Calu3 (cell line): ENCODE measurements around the gene DYNC2H1. TPM values are rescaled to one million over a fixed set of nuclear protein-coding genes. Genes with fewer than 3 reads are reported as not detected.
A peak's percentile ranks its signal among the peaks of the same experiment; 100 is the strongest.

ENCODE experiments used
- BruUV-seq: library from RNA; stranded (reverse); fragments of 400-500 nt; replicated peaks from 2 replicates; lab custom pipeline; 2021; lab: Mats Ljungman, UMichigan
- CTCF ChIA-PET: fragments of 300-600 bp; sonication (Branson Sonifier 250); formaldehyde crosslinking; loops from one replicate; lab custom pipeline; 2022; ENCODE audit warnings: antibody characterized with exemption; lab: Charles Lee
- DNase-seq: peaks from one replicate; pipeline ENCODE4 v3.0.0; 2022
- H3K27ac Mint-ChIP-seq: one replicate; pipeline ENCODE4 v1.8.0; 2022; ENCODE audit warnings: mixed read lengths; ENCODE audit not compliant: unreplicated experiment
- H3K27me3 Mint-ChIP-seq: one replicate; pipeline ENCODE4 v1.8.0; 2022; ENCODE audit warnings: mixed read lengths; ENCODE audit not compliant: unreplicated experiment
- H3K36me3 Mint-ChIP-seq: one replicate; pipeline ENCODE4 v1.8.0; 2022; ENCODE audit warnings: mild to moderate bottlenecking, moderate library complexity, mixed read lengths; ENCODE audit not compliant: insufficient read depth, unreplicated experiment
- H3K4me1 Mint-ChIP-seq: one replicate; pipeline ENCODE4 v1.8.0; 2022; ENCODE audit warnings: mild to moderate bottlenecking, low read depth, mixed read lengths; ENCODE audit not compliant: unreplicated experiment
- H3K4me3 Mint-ChIP-seq: one replicate; pipeline ENCODE4 v1.8.0; 2022; ENCODE audit warnings: mild to moderate bottlenecking, low read depth, moderate library complexity, mixed read lengths; ENCODE audit not compliant: unreplicated experiment
- H3K9me3 Mint-ChIP-seq: one replicate; pipeline ENCODE4 v1.8.0; 2022; ENCODE audit warnings: low read depth, mixed read lengths; ENCODE audit not compliant: unreplicated experiment
- intact Hi-C: fragments of 100-400 bp; cut with micrococcal nuclease; formaldehyde crosslinking; loops from one replicate; pipeline ENCODE4 v1.10.0; 2022; ENCODE audit not compliant: unreplicated experiment
- total RNA-seq: library from RNA; stranded (reverse); gene quantifications from 2 replicates; pipeline ENCODE4 v1.2.3, GENCODE V29; 2022
- TF ChIP-seq, protein P1 (sequence below): fragments of 200-600 bp; IDR thresholded peaks from one replicate; pipeline ENCODE4 v1.8.0; 2022; ENCODE audit warnings: antibody characterized with exemption; ENCODE audit not compliant: unreplicated experiment

The DYNC2H1 gene
- total RNA-seq, 1 experiment from 2014 or later = 3.4 TPM

DNA sequence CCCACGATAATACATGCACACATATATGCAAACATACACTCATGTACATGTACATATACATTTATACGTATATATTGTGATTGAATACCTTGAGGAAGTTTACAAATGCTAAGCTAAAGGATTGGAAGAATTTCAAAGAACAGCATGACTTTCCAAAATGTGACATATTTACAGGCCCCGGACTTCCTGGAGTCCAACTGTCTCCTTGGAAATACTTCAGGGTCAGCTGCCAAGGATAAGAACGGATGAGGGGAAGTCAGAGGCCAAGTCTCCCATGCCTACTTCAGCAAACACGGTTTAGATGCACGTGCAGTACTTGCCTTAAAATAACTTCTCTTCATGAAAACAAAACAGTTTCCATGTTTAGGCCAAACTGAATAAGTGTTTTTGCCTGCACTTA is 213.6 kb downstream of the DYNC2H1 start:
- Mint-ChIP-seq H3K9me3 (no peaks in the 10 kb centered on the region), H3K27ac (no peak overlapping the region), H3K36me3 (no peaks in the 10 kb centered on the region), H3K4me3 (no peak overlapping the region), H3K4me1 (peaks cover 6% of the 10 kb centered on the region), H3K27me3 (no peaks in the 10 kb centered on the region)
- DNase-seq = no peak
- BruUV-seq = no TSS peak
- CTCF ChIA-PET = no interaction called here
- intact Hi-C loops = loop anchor here (10.0 kb wide), 1 partner anchor 212 kb away; no protein-coding TSS in a partner anchor
- TF ChIP-seq, protein P1, sequence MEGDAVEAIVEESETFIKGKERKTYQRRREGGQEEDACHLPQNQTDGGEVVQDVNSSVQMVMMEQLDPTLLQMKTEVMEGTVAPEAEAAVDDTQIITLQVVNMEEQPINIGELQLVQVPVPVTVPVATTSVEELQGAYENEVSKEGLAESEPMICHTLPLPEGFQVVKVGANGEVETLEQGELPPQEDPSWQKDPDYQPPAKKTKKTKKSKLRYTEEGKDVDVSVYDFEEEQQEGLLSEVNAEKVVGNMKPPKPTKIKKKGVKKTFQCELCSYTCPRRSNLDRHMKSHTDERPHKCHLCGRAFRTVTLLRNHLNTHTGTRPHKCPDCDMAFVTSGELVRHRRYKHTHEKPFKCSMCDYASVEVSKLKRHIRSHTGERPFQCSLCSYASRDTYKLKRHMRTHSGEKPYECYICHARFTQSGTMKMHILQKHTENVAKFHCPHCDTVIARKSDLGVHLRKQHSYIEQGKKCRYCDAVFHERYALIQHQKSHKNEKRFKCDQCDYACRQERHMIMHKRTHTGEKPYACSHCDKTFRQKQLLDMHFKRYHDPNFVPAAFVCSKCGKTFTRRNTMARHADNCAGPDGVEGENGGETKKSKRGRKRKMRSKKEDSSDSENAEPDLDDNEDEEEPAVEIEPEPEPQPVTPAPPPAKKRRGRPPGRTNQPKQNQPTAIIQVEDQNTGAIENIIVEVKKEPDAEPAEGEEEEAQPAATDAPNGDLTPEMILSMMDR = no peak

- H3K4me3 Mint-ChIP-seq = peak overlapping the region; percentile 44
- H3K4me1 Mint-ChIP-seq = peaks cover 6% of the 10 kb centered on the region
- TF ChIP-seq, protein P1 = no peak
- H3K36me3 Mint-ChIP-seq = no peaks in the 10 kb centered on the region
- H3K9me3 Mint-ChIP-seq = no peaks in the 10 kb centered on the region
- no peaks in the 10 kb centered on the region for H3K27me3 Mint-ChIP-seq
- H3K27ac Mint-ChIP-seq = no peak overlapping the region
- BruUV-seq = no TSS peak
- peak; percentile 2 for DNase-seq
- intact Hi-C loops = loop anchor here (1.0 to 10.0 kb wide), 2 partner anchors 209 to 276 kb away; no protein-coding TSS in a partner anchor
- CTCF ChIA-PET = no interaction called here
These were observed 216.5 kb downstream of the DYNC2H1 start for GRCh38 chr11:103325686-103326069.

GRCh38 chr11:103326070-103326794 is 217.0 kb downstream of the DYNC2H1 start:
- TF ChIP-seq, protein P1 = peak; percentile 40
- CTCF ChIA-PET = no interaction called here
- peak overlapping the region; percentile 44 for H3K4me3 Mint-ChIP-seq
- no peak overlapping the region for H3K27ac Mint-ChIP-seq
- peaks cover 6% of the 10 kb centered on the region for H3K4me1 Mint-ChIP-seq
- no peaks in the 10 kb centered on the region for H3K36me3 Mint-ChIP-seq
- no peaks in the 10 kb centered on the region for H3K27me3 Mint-ChIP-seq
- peak; percentile 48 for DNase-seq
- no peaks in the 10 kb centered on the region for H3K9me3 Mint-ChIP-seq
- intact Hi-C loops = loop anchor here (1.0 to 10.0 kb wide), 2 partner anchors 209 to 275 kb away; no protein-coding TSS in a partner anchor
- no TSS peak for BruUV-seq

- intact Hi-C loops = loop anchor here (10.0 kb wide), 1 partner anchor 207 kb away; no protein-coding TSS in a partner anchor
- H3K36me3 Mint-ChIP-seq = no peaks in the 10 kb centered on the region
- no peaks in the 10 kb centered on the region for H3K9me3 Mint-ChIP-seq
- H3K4me1 Mint-ChIP-seq = peaks cover 6% of the 10 kb centered on the region
- no peaks in the 10 kb centered on the region for H3K27me3 Mint-ChIP-seq
- no peak overlapping the region for H3K27ac Mint-ChIP-seq
- CTCF ChIA-PET = no interaction called here
- TF ChIP-seq, protein P1 = no peak
- BruUV-seq = no TSS peak
- DNase-seq = no peak
- no peak overlapping the region for H3K4me3 Mint-ChIP-seq
These were observed 218.5 kb downstream of the DYNC2H1 start for GRCh38 chr11:103327721-103328120.
